ENCODE data around the gene TMCO4. TPM values are rescaled to one million over a fixed set of nuclear protein-coding genes. Genes with fewer than 3 reads are reported as not detected.

The TMCO4 gene
- polyA plus RNA-seq, 1 experiment = 22.0 TPM

DNA sequence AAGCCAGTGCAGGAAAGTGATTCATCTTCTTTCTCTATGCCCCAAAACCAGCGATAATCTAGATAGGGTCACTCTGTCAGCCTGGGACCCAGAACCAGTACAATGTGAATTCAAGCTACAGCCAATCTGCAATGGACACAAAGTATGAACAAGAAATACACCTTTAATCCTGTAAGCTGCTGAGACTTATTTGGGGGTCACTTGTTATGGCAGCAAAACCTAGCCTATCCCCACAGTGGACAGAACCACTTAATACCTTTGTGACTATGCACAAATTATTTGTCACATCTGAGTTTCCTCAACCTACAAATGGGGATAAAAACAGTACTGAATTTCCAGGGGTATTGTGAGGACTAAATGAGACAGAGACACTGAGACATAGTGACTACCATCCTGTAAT is 50.0 kb downstream of the TMCO4 start:
- Histone ChIP-seq H3K4me3 (ENCODE audit: low read depth, low read length) (no peak overlapping the region), H3K36me3 (ENCODE audit: control insufficient read depth, insufficient read depth, low read length) (peaks cover 4% of the 10 kb centered on the region), H3K27me3 (ENCODE audit: control insufficient read depth, insufficient read depth, low read length) (no peaks in the 10 kb centered on the region)
- POLR2A ChIA-PET = interaction anchor here (0.6 kb wide), 1 partner anchor 12 kb away, joined by 3 read pairs; no protein-coding TSS in a partner anchor
- CTCF ChIA-PET = no interaction called here
- no peak for DNase-seq (ENCODE audit: low read depth)
- TF ChIP-seq, protein P1, sequence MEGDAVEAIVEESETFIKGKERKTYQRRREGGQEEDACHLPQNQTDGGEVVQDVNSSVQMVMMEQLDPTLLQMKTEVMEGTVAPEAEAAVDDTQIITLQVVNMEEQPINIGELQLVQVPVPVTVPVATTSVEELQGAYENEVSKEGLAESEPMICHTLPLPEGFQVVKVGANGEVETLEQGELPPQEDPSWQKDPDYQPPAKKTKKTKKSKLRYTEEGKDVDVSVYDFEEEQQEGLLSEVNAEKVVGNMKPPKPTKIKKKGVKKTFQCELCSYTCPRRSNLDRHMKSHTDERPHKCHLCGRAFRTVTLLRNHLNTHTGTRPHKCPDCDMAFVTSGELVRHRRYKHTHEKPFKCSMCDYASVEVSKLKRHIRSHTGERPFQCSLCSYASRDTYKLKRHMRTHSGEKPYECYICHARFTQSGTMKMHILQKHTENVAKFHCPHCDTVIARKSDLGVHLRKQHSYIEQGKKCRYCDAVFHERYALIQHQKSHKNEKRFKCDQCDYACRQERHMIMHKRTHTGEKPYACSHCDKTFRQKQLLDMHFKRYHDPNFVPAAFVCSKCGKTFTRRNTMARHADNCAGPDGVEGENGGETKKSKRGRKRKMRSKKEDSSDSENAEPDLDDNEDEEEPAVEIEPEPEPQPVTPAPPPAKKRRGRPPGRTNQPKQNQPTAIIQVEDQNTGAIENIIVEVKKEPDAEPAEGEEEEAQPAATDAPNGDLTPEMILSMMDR (IDR thresholded peaks at IDR 0.05; ENCODE audit: insufficient read depth, low read depth, low read length) = no peak

DNA sequence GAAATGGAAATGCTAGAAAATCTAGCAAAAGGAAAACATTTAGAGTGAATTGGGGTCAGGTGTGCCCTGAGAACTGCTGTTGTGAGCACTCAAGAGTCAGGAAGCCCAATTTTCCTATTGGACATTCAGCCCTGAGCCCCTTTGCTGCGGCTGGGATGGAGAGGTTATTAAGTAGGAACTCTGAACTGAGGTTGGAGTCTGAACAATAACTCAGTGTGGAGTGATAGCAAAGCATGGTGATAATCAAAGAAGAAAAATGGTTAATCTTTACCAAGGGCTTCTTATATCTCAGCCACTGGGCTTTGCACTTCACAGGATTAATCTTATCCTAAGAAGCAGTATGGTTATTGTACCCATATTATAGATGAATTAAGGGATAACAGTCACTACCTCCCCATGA is 52.0 kb downstream of the TMCO4 start:
- POLR2A ChIA-PET = no interaction called here
- DNase-seq (ENCODE audit: low read depth) = no peak
- H3K36me3 ChIP-seq (ENCODE audit: control insufficient read depth, insufficient read depth, low read length) = peaks cover 4% of the 10 kb centered on the region
- no peaks in the 10 kb centered on the region for H3K27me3 ChIP-seq (ENCODE audit: control insufficient read depth, insufficient read depth, low read length)
- H3K4me3 ChIP-seq (ENCODE audit: low read depth, low read length) = no peak overlapping the region
- CTCF ChIA-PET = interaction anchor here (1.2 kb wide), 1 partner anchor 75 kb away, joined by 3 read pairs; no protein-coding TSS in a partner anchor
- TF ChIP-seq, protein P1 (IDR thresholded peaks at IDR 0.05; ENCODE audit: insufficient read depth, low read depth, low read length) = no peak

DNA sequence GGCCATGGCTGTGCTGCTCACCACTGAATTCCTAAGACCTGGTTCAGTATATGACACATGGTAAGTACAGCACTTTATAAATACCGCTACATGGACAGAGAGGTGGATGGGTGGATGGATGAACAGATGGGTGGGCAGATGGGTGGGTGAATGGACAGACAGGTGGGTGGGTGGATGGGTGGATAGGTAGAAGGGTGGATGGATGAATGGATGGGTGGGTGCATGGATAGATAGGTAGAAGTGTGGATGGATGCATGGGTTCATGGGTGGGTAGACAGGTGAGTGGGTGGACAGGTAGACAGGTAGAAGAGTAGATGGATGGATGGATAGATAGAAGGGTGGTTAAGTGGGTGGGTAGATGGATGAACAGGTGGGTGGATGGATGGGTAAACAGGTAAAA is 54.8 kb downstream of the TMCO4 start:
- H3K4me3 ChIP-seq (ENCODE audit: low read depth, low read length) = no peak overlapping the region

DNA sequence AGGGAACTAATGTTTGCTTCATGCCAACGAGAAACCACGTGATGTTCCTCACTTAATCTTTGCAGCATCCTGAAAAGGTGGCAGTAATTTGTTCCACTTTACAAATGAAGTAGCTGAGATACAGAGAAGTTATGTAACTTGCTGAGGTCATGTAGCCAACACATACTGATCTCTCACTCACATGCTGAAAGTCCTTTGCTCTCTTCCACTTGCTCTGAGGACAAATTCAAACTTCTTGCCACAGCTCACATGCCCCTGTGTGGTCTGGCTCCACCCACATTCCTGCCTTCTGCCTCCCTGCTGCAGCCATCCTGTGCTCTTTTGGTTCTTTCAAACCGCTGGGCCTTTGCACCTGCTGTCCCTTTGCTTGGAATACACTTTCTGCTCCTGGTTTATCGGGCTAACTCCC is 55.4 kb downstream of the TMCO4 start:
- DNase-seq (ENCODE audit: low read depth) = no peak

More for the DNA sequence above, 54.8 kb downstream of the TMCO4 start:
- ChIA-PET POLR2A (no interaction called here), CTCF (interaction anchor here (0.9 kb wide), 1 partner anchor 30 kb away, joined by 3 read pairs; no protein-coding TSS in a partner anchor)
- TF ChIP-seq, protein P1 (IDR thresholded peaks at IDR 0.05; ENCODE audit: insufficient read depth, low read depth, low read length) = no peak
- Histone ChIP-seq H3K27me3 (ENCODE audit: control insufficient read depth, insufficient read depth, low read length) (no peaks in the 10 kb centered on the region), H3K36me3 (ENCODE audit: control insufficient read depth, insufficient read depth, low read length) (peaks cover 9% of the 10 kb centered on the region)
- no peak for DNase-seq (ENCODE audit: low read depth)

DNA sequence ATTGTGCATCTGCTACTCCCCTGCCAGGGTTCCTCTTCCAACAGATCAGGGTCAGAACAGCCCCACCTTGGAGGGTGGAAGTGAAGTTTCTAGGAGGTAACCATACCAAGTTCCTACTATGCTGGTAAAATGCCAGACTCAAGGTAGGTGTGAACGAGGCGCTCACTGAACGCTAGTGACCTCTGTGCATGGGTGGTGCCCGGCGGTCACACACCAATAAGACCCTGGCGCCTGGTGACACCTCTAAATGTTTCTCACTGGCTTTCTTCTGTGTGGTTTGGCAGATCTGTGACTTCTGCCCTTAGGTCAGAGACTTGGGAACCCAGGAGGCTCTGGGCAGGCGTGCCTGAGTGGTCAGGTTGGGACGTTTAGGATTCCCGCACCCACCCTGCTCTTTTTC is 55.9 kb downstream of the TMCO4 start:
- DNase-seq (ENCODE audit: low read depth) = no peak
- H3K27me3 ChIP-seq (ENCODE audit: control insufficient read depth, insufficient read depth, low read length) = no peaks in the 10 kb centered on the region
- H3K36me3 ChIP-seq (ENCODE audit: control insufficient read depth, insufficient read depth, low read length) = peaks cover 9% of the 10 kb centered on the region
- ChIA-PET POLR2A (no interaction called here), CTCF (no interaction called here)
- TF ChIP-seq, protein P1 (IDR thresholded peaks at IDR 0.05; ENCODE audit: insufficient read depth, low read depth, low read length) = no peak
- H3K4me3 ChIP-seq (ENCODE audit: low read depth, low read length) = no peak overlapping the region

More for the DNA sequence above, 55.4 kb downstream of the TMCO4 start:
- H3K36me3 ChIP-seq (ENCODE audit: control insufficient read depth, insufficient read depth, low read length) = peaks cover 9% of the 10 kb centered on the region
- H3K4me3 ChIP-seq (ENCODE audit: low read depth, low read length) = no peak overlapping the region
- ChIA-PET POLR2A (no interaction called here), CTCF (interaction anchor here (0.9 kb wide), 1 partner anchor 29 kb away, joined by 3 read pairs; no protein-coding TSS in a partner anchor)
- TF ChIP-seq, protein P1 (IDR thresholded peaks at IDR 0.05; ENCODE audit: insufficient read depth, low read depth, low read length) = no peak
- no peaks in the 10 kb centered on the region for H3K27me3 ChIP-seq (ENCODE audit: control insufficient read depth, insufficient read depth, low read length)
